K562 (cell line): Measurements from ENCODE around the gene BHLHE23. TPM values are rescaled to one million over a fixed set of nuclear protein-coding genes. Genes with fewer than 3 reads are reported as not detected.

Experiments
- ARID2 ChIP-seq: fragments of 450-650 bp; IDR thresholded peaks from 2 replicates; pipeline ENCODE4 v1.6.1; 2017; ENCODE audit warnings: antibody characterized with exemption, mild to moderate bottlenecking
- ATF6 ChIP-seq: sonication (generic); formaldehyde crosslinking; IDR thresholded peaks from 2 replicates; pipeline ENCODE4 v1.4.0; 2020; ENCODE audit warnings: mild to moderate bottlenecking, missing genetic modification reagents
- BMI1 ChIP-seq: fragments of 150-350 bp; IDR thresholded peaks from 2 replicates; pipeline ENCODE4 v1.6.1; 2014; ENCODE audit warnings: low read length
- CTBP1 ChIP-seq: fragments of 450-650 bp; IDR thresholded peaks from 2 replicates; pipeline ENCODE4 v1.6.1; 2016; ENCODE audit warnings: borderline replicate concordance
- E2F6 ChIP-seq, 2 experiments: IDR thresholded peaks; 2 replicates each; pipeline ENCODE4 v1.6.1; 2011; ENCODE audit warnings: borderline replicate concordance in 1 of 2, control low read depth in 1 of 2, low read depth in 1 of 2, low read length in 1 of 2, mild to moderate bottlenecking in 1 of 2, mixed read lengths in 1 of 2, moderate library complexity in 1 of 2; ENCODE audit not compliant: insufficient read depth in 1 of 2, insufficient read length in 1 of 2, poor library complexity in 1 of 2, severe bottlenecking in 1 of 2; ENCODE audit errors: extremely low read depth in 1 of 2
- EGR1 ChIP-seq: fragments of 450-650 bp; conservative IDR thresholded peaks from 2 replicates; pipeline ENCODE4 v1.6.1; 2017; ENCODE audit warnings: mild to moderate bottlenecking
- ETV5 ChIP-seq: sonication (generic); formaldehyde crosslinking; IDR thresholded peaks from 2 replicates; pipeline ENCODE4 v1.4.0; 2020; ENCODE audit warnings: low read depth, mild to moderate bottlenecking, missing genetic modification reagents
- FOXK1 ChIP-seq: sonication (generic); formaldehyde crosslinking; IDR thresholded peaks from 2 replicates; pipeline ENCODE4 v1.8.0; 2022; ENCODE audit warnings: missing genetic modification reagents, mild to moderate bottlenecking, borderline replicate concordance
- GATA2 ChIP-seq: sonication (generic); formaldehyde crosslinking; IDR thresholded peaks from 2 replicates; pipeline ENCODE4 v1.4.0; 2020; ENCODE audit warnings: mild to moderate bottlenecking, missing genetic modification reagents
- GTF2E2 ChIP-seq: fragments of 200-800 bp; sonication (Bioruptor generic); IDR thresholded peaks from 2 replicates; pipeline ENCODE4 v1.6.1; 2016; ENCODE audit warnings: missing genetic modification characterization, missing compliant biosample characterization
- HLTF ChIP-seq: fragments of 450-650 bp; IDR thresholded peaks from 2 replicates; pipeline ENCODE4 v1.6.1; 2016
- JUND ChIP-seq, 2 experiments: IDR thresholded peaks; 2 replicates in 1 of 2; 3 replicates in 1 of 2; pipeline ENCODE4 v1.6.1; 2011; ENCODE audit warnings: borderline replicate concordance in 2 of 2, low read depth in 2 of 2, low read length in 2 of 2, improper control_type of control experiment in 1 of 2, missing biosample characterization in 1 of 2, missing genetic modification characterization in 1 of 2, missing genetic modification reagents in 1 of 2
- L3MBTL2 ChIP-seq: fragments of 450-650 bp; IDR thresholded peaks from 2 replicates; pipeline ENCODE4 v1.6.1; 2016; ENCODE audit warnings: mild to moderate bottlenecking, moderate library complexity
- MAFG ChIP-seq: fragments of 450-650 bp; conservative IDR thresholded peaks from 2 replicates; pipeline ENCODE4 v1.6.1; 2016; ENCODE audit warnings: missing genetic modification characterization, missing compliant biosample characterization
- MBD2 ChIP-seq: sonication (generic); IDR thresholded peaks from 2 replicates; pipeline ENCODE4 v1.6.1; 2016; ENCODE audit warnings: low read depth, borderline replicate concordance
- MEF2A ChIP-seq: IDR thresholded peaks from 2 replicates; pipeline ENCODE4 v1.6.1; 2011; ENCODE audit warnings: low read depth, mild to moderate bottlenecking, low read length, moderate library complexity; ENCODE audit not compliant: control insufficient read depth
- PTTG1 ChIP-seq: fragments of 450-650 bp; IDR thresholded peaks from 2 replicates; pipeline ENCODE4 v1.6.1; 2016; ENCODE audit warnings: low read depth, mild to moderate bottlenecking, missing genetic modification characterization, missing compliant biosample characterization
- RBM39 ChIP-seq: fragments of 200-400 bp; formaldehyde crosslinking; optimal IDR thresholded peaks from 2 replicates; pipeline ENCODE3; 2018; ENCODE audit warnings: low read depth, low read length
- RCOR1 ChIP-seq, 2 experiments: IDR thresholded peaks; 2 replicates each; pipeline ENCODE4 v1.6.1; 2012; ENCODE audit warnings: low read depth in 2 of 2, low read length in 2 of 2, borderline replicate concordance in 1 of 2, improper control_type of control experiment in 1 of 2
- SIN3A ChIP-seq, 2 experiments: fragments of 150-350 bp in 1 of 2; IDR thresholded peaks; 2 replicates each; pipeline ENCODE4 v1.6.1; 2011 to 2016; ENCODE audit warnings: borderline replicate concordance in 2 of 2, low read depth in 2 of 2, low read length in 2 of 2, mild to moderate bottlenecking in 2 of 2, moderate library complexity in 2 of 2; ENCODE audit not compliant: control insufficient read depth in 1 of 2
- SIRT6 ChIP-seq: IDR thresholded peaks from one replicate; pipeline ENCODE4 v1.6.1; 2012; ENCODE audit warnings: low read depth, mild to moderate bottlenecking, control low read depth, inconsistent platforms, low read length, moderate library complexity
- SRSF7 ChIP-seq: fragments of 200-400 bp; formaldehyde crosslinking; optimal IDR thresholded peaks from 2 replicates; pipeline ENCODE3; 2017; ENCODE audit warnings: mild to moderate bottlenecking, low read depth, low read length
- ZNF696 ChIP-seq: fragments of 250-450 bp; sonication (Bioruptor Pico); conservative IDR thresholded peaks from 2 replicates; pipeline ENCODE4 v1.4.0; 2020; ENCODE audit warnings: mild to moderate bottlenecking, moderate library complexity
- ZNF740 ChIP-seq, 3 experiments: fragments of 200-800 bp in 1 of 3; sonication (Bioruptor generic) in 1 of 3; sonication (generic) in 1 of 3; formaldehyde crosslinking in 1 of 3; IDR thresholded peaks; 2 replicates each; pipeline versions ENCODE4 v1.6.1 to v1.8.0; 2016 to 2022; ENCODE audit warnings: mild to moderate bottlenecking in 2 of 3, missing compliant biosample characterization in 2 of 3, missing genetic modification characterization in 2 of 3, missing genetic modification reagents in 1 of 3
- polyA plus RNA-seq, 8 experiments: library from polyadenylated mRNA; depleted of rRNA in 4 of 8; stranded (reverse) in 5 of 8; unstranded in 3 of 8; fragments of >200 nt; fragmentation: Nextera tagmentation in 2 of 8; fragmentation: Illumina TruSeq in 1 of 8; extraction: Ambion mirVana in 2 of 8; extraction: Trizol in 1 of 8; gene quantifications; 2 replicates each; pipeline versions ENCODE4 v1.2.1 to v1.2.3, GENCODE V29; 2011 to 2014; ENCODE audit warnings: inconsistent platforms in 1 of 8, missing spikeins in 1 of 8
- total RNA-seq, 7 experiments: library from RNA; depleted of rRNA in 6 of 7; stranded (reverse); fragments of >200 nt in 6 of 7; fragmentation: Illumina TruSeq in 2 of 7; extraction: Trizol in 2 of 7; gene quantifications; 2 replicates each; pipeline versions ENCODE4 v1.2.1 to v1.2.3, GENCODE V29; 2011 to 2021; ENCODE audit warnings: low replicate concordance in 1 of 7

BHLHE23 gene
- total and polyA plus RNA-seq, 9 of the 15 experiments (the other 6 are each of a cell fraction or from before 2014, with no cell fraction given): not detected

- TF ChIP-seq ZNF740 (CRISPR knock-in tag; IDR thresholded peaks at IDR 0.05) (no peak), ZNF740 (tag; IDR thresholded peaks at IDR 0.05) (no peak), ETV5 (CRISPR knock-in tag) (no peak), E2F6 (IDR thresholded peaks at IDR 0.05; ENCODE audit: borderline replicate concordance in 1 of 2, extremely low read depth in 1 of 2, insufficient read depth in 1 of 2, insufficient read length in 1 of 2, low read depth in 1 of 2, low read length in 1 of 2, poor library complexity in 1 of 2, severe bottlenecking in 1 of 2) (peak in 1 of 2 experiments; percentile 26), CTBP1 (no peak), MEF2A (no peak), MBD2 (no peak), GATA2 (no peak), ARID2 (no peak), BMI1 (no peak), EGR1 (peak; percentile 34; the same call in 1 of the 2 replicates), ZNF696 (CRISPR knock-in tag) (no peak), L3MBTL2 (peak; percentile 39; the same call in 1 of the 2 replicates), JUND (IDR thresholded peaks at IDR 0.05; ENCODE audit: borderline replicate concordance, low read depth, low read length) (0 out of 2 replicates have a peak, but pooled peaks have one; percentile 44), JUND (tag; IDR thresholded peaks at IDR 0.05; ENCODE audit: borderline replicate concordance, low read depth, low read length) (no peak), HLTF (no peak), RCOR1 (IDR thresholded peaks at IDR 0.05; ENCODE audit: borderline replicate concordance in 1 of 2, low read depth in 2 of 2, low read length in 2 of 2) (no peak), MAFG (tag) (no peak), SRSF7 (no peak), SIN3A (IDR thresholded peaks at IDR 0.05; ENCODE audit: borderline replicate concordance in 2 of 2, control insufficient read depth in 1 of 2, low read depth in 2 of 2, low read length in 2 of 2) (no peak), FOXK1 (CRISPR knock-in tag) (no peak), PTTG1 (tag) (no peak), SIRT6 (no peak), GTF2E2 (tag) (no peak), ATF6 (CRISPR knock-in tag) (no peak), RBM39 (no peak)
Observed at GRCh38 chr20:63009988-63010769, 3.4 kb upstream of the BHLHE23 start (continued).
